CD4-positive, alpha-beta T cell treated with Interleukin-6 at 100 ng/mL for 8 hours (primary cell): Measurements from ENCODE around the gene WNT4.

Experiments
- DNase-seq: peaks from one replicate; pipeline ENCODE4 v3.0.0-alpha.2; 2020; ENCODE audit warnings: mixed read lengths, low spot score

WNT4 gene

DNA sequence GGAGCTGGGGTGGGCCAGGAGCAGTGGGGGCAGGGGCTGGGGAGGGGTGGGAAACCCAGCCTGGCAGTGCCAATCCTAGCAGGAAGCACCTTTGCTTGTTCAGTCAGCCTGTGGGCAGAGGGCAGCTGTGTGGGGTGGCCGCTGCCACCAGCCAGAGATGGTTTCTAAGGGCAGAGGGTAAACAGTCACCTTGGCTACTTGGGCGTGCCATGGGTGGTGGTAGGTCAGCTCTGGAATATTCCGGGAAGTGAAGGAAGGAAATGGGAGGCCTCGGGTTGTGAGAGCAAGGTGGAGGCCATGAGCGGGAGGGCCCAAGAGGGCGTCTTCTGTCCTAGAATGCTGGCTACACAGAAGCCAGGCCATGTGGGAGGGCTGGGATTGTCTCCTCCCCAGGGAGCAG is 20.7 kb upstream of the WNT4 start:
- DNase-seq: no peak

DNA sequence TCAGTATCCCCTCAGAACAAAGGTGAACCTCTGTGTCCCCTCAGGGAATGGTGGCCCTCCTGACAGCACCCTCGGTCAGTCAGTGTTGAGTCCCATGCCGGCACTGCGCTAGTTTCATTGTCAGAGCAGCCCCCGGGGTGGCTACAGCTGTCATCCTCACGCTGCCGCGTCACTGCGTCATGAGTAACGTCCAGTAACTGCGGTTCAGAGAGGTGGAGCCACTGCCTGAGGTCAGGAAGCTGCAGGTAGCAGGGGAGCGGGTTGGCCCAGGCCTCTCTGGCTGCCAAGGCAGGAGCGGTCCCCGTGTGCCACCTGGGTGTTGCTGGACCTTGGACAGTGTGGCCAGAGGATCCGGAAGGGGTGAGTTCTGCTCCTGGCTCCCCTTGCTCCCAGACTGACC is 20.2 kb upstream of the WNT4 start:
- no peak for DNase-seq

GRCh38 chr1:22159891-22160290 is 17.0 kb upstream of the WNT4 start:
- no peak for DNase-seq

DNA sequence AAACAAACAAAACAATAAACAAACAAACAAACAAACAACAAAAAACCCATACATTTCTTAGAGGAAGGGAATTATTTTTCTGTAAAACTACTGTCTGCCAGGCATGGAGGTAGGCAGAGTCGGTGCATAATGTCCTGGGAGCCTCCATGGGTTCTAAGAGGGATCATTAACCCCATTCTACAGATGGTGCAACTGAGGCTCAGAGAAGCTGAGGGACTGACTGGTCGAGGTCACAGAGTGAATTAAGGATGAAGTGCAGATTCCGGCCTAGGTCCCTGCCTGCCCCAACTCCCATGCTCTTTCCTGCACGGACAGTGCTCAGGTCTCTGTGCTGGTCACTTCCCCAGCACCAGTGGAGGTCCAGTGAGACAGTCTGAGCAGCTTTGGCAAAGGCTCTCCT is 15.8 kb upstream of the WNT4 start:
- no peak for DNase-seq

GRCh38 chr1:22157359-22157966 is 14.6 kb upstream of the WNT4 start:
- DNase-seq: no peak

DNA sequence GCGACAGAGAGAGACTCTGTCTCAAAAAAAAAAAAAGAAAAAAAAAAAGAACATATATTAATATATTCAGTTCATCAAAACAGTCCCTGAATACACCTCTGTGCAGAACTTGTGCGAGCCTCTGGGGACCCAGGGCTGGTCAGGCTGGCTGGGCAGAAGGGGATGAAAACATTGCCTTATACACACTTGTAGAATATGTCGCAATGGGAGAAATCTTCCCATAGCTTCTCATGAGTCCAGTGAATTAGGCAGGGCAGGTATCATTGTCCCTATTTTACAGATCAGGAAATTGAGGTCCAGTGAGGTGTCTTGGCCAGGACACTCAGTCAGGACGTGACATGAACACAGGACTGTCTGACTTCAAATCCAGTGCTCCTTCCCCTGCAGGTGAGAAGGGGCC is 12.6 kb upstream of the WNT4 start:
- no peak for DNase-seq

DNA sequence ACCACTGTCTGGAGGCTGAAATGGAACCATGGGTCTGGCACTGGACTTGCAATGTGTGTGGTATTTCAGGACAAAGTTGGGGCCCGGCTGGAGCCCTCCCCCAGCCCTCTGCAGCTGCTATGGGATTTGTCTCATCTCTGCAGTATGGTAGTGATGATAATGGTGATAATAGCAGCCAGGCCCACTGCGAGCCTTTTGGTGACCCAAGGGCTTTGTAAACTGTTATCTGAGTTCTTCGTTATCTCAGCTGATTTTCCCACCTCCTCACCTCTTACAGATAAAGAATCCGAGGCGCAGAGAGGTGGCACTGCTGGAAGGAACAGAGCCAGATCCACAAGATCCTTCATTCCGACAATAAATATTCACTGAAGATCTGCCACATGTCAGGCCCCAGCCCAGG is 11.7 kb upstream of the WNT4 start:
- DNase-seq: no peak

GRCh38 chr1:22153660-22154437 is 11.0 kb upstream of the WNT4 start:
- no peak for DNase-seq

DNA sequence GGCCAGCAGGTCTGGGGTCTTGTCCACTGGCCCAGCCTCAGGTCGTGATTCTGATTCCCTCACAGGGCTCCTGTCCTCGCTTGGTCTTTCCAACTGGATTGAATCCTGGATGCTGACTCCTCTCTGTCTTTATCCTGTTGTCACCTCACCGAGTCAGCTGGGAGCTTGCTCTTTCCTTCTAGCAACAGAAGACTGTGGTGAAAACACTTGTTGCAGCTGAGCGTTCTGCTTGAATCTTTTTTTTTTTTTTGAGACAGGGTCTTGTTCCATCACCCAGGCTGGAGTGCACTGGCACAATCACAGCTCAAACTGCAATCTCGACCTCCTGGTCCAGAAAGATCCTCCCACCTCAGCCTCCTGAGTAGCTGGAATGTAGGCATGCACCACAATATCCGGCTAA is 8.0 kb upstream of the WNT4 start:
- DNase-seq: no peak

DNA sequence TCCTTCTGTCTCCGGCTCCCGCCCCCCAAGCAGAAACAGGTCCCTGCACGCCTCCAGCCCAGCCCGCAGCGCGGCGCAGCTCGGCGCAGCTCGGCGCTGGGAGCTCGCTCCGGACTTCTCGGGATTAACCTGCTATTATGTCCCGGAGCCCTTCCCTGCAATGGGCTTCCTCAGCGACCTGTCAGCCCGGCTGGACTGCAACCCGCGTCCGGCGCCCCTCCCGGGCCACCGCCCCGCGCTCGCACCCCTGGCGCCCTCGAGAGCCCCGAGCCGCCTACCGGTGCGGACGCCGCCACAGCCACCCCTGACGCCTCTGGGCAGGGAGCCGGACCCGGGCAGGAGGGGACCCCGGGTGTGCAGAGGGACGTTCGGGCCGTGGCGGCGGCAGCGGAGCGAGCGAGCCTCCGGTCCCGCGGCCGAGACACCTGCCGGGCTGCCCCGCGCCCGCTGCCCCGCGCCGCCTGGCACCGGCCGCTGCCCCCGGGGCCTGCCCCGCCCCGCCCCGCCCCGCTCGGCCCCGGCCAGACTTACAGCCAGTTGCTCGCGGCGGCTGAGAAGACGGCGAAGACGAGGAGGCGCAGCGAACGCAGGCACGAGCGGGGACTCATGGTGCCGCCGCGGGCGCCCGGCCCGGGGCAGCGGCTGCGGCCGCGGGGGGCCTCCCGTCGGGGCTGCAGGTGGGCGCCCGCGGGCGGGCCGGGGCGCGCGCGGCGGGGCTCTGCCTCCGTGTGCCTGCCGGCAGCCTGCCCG is 407 bp downstream of the WNT4 start:
- DNase-seq: no peak

GRCh38 chr1:22141554-22142314 is 1.2 kb downstream of the WNT4 start:
- DNase-seq: no peak

GRCh38 chr1:22140694-22141093 is 2.2 kb downstream of the WNT4 start:
- no peak for DNase-seq

DNA sequence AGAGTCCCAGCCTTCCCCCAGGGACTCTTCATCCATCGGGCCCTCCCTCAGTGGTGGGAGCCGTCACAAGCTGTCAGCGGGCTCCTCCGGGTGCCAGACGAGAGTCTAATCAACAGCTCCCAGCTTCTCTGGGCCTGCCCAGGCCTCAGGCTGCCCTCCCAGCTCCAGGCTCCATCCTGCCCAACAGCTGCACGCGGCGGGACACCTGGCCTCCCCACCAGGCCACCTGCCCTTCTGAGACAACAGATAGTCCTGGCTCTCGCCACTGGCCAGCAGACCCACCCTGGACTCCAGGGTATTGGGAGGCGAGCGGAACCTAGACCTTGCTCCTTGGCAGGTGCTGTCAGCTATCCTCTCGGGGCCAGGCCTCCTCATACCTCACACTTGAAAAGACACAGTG is 3.1 kb downstream of the WNT4 start:
- DNase-seq: no peak

DNA sequence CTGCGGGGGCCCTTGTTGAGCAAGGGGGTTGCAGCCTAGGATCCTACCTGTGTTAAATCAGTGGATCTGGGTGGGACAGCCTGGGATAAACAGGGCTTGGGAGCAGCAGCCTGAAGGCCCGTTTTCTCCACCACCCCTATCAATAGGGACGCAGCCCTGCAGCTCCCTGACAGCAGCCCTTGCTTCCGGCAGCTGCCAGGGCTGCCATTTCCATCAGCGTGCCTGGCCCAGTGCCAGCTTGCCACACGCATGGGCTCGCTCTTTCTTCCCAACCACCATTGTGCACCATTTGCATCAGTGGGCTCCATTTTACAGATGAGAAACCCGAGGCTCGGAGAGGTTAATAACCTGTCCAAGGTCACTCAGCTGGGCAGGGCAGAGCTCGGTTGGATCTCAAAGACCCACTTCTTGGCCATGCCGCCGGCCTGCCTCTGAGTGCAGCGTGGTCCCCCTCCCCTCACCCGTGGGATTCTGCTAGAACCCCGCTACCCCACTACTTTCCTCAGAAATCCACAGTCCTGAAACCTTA is 3.8 kb downstream of the WNT4 start:
- no peak for DNase-seq

DNA sequence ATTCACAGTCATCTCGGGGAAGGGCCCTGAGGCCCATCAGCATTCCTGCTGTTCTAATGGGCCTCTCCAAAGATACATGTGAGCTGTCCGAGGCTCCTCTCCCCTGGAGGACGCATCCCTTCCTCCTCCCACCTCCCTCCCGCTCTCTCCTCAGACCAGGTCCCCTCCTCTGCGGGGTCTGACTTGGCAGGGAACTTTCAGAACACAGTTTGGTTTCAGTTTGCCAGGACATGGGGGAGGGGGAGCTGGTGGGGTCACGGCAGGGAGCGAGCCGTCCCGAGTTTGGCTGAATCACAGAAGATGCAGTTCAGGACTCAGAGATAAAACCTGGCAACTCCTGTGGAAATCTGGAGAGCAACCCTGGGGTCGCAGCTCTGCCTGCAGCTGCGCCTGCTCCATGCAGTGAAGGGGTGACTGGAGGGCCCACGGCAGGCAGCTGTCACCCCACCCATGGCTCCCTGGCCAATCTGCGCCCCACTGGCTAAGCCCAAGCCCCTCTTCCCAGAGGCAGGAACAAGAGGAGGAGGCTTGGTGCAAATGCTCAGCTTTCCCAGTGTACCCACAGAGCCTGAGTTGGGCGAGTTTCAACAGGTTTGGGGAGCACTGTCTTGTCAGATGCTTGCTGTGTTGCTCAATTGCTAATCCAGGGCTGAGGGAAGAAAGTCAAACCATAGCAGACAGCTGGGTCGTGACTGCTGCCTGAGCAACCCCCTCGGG is 5.7 kb downstream of the WNT4 start:
- no peak for DNase-seq

GRCh38 chr1:22133931-22134324 is 9.0 kb downstream of the WNT4 start:
- no peak for DNase-seq

DNA sequence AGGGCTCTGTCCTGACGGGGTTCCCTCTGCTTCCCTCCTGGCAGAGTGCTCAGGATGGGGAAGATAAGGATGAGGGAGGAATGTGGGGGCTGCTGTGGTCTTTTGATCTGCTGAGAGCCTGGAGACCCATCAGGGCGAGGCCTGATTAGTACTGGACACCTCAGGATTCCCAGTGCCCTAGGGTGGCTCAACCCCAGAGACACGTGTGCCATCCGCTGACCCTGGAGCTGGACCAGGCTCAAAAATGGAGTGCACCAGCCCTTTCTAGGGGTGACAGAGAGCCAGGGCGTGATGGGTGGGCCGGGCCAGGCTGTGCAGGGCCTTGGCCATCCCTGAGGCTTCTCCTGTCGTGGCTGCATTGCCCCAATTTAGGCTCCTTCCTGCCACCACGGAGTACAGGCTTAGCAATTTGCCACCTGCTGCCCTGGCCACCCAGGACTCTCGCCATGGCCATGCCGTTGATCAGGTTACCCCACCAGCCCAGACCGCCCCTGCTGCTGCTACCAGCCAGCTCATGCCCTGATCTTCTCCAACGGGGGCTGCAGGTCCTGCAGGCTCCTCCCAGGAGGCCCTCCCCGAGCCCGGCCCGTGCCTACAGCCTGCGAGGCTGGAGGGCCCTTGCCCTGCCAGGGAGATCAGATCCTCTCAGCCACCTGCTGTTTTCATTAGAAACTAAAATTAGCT is 9.5 kb downstream of the WNT4 start:
- no peak for DNase-seq

- no peak for DNase-seq
Measured at GRCh38 chr1:22132517-22133235, 10.2 kb downstream of the WNT4 start.

DNA sequence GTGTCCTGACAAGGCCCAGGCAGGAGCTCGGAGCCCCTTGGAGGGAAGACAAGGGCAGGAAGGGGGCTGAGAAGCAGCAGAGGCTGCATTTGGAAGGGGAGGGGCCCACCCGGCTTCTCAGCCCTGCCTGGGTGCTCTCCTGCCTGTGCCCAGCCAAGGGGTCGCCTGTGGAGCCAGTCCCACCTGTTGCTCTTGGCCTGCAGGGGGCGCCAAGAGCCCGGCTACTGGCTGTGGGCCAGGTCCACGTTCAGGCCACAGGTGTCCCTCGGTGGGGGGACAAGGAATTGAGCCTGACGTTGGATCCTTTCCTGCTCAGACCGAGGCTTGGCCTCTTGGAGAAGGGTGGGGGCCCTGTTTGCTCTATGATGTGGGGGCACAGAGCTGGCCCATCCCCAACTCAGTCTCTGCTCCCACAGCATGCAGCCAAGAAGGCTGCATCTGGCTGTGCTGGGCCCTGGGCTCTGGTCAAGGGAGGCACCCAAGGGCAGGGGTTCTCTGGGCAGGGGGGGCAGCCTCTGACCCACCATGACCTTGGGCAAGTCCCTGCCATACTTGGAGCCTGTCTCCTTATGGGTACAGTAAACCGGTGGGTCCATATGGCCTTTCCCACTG is 10.9 kb downstream of the WNT4 start:
- DNase-seq: peak; percentile 28

- no peak for DNase-seq
Measured at GRCh38 chr1:22131062-22131461, 11.8 kb downstream of the WNT4 start.
